Keratinocyte (primary cell): ENCODE data around the gene VSNL1. TPM values are rescaled to one million over a fixed set of nuclear protein-coding genes. Genes with fewer than 3 reads are reported as not detected.

ENCODE experiments used
- DNase-seq: peaks from one replicate; pipeline ENCODE4 v3.0.0-alpha.2; 2011; ENCODE audit warnings: low read depth, missing footprints, low spot score
- FAIRE-seq: peaks from 2 replicates; lab custom pipeline; 2011; peaks lifted over from hg19 to GRCh38; lab: Jason Lieb, UNC
- H2AFZ ChIP-seq: 2 replicates; pipeline ENCODE4 v1.6.0; 2012; ENCODE audit warnings: low read length, control low read depth, inconsistent platforms; ENCODE audit not compliant: control insufficient read depth
- H3K27ac ChIP-seq: 2 replicates; pipeline ENCODE4 v1.5.1; 2011; ENCODE audit warnings: low read length; ENCODE audit not compliant: control insufficient read depth, insufficient read depth
- H3K27me3 ChIP-seq: 3 replicates; pipeline ENCODE4 v1.6.0; 2011; ENCODE audit warnings: low read length; ENCODE audit not compliant: control insufficient read depth, insufficient read depth; ENCODE audit errors: extremely low read depth
- H3K36me3 ChIP-seq, 2 experiments: 2 replicates in 1 of 2; 3 replicates in 1 of 2; pipeline ENCODE4 v1.5.1; 2011; ENCODE audit warnings: low read length in 2 of 2, mild to moderate bottlenecking in 1 of 2; ENCODE audit not compliant: control insufficient read depth in 2 of 2, insufficient read depth in 2 of 2; ENCODE audit errors: extremely low read depth in 1 of 2
- H3K4me1 ChIP-seq: 3 replicates; pipeline ENCODE4 v1.5.1; 2011; ENCODE audit warnings: low read length; ENCODE audit not compliant: control insufficient read depth, insufficient read depth; ENCODE audit errors: extremely low read depth
- H3K4me2 ChIP-seq: 3 replicates; pipeline ENCODE4 v1.6.0; 2011; ENCODE audit warnings: low read depth, low read length; ENCODE audit not compliant: control insufficient read depth, insufficient read depth; ENCODE audit errors: extremely low read depth
- H3K4me3 ChIP-seq, 3 experiments: fragments of 200-600 bp in 1 of 3; sonication (generic) in 1 of 3; 2 replicates in 2 of 3; 3 replicates in 1 of 3; pipeline ENCODE4 v1.5.1; 2011 to 2016; ENCODE audit warnings: low read length in 3 of 3, mild to moderate bottlenecking in 3 of 3, control low read depth in 2 of 3, inconsistent platforms in 1 of 3, low read depth in 1 of 3, mixed read lengths in 1 of 3, mixed run types in 1 of 3, moderate library complexity in 1 of 3; ENCODE audit not compliant: control insufficient read depth in 2 of 3, insufficient read depth in 2 of 3; ENCODE audit errors: extremely low read depth in 1 of 3
- H3K79me2 ChIP-seq: 2 replicates; pipeline ENCODE4 v1.6.0; 2012; ENCODE audit warnings: low read length; ENCODE audit not compliant: control insufficient read depth, insufficient read depth
- H3K9ac ChIP-seq: 3 replicates; pipeline ENCODE4 v1.6.0; 2011; ENCODE audit warnings: low read length; ENCODE audit not compliant: control insufficient read depth, insufficient read depth; ENCODE audit errors: extremely low read depth
- H3K9me1 ChIP-seq: 3 replicates; pipeline ENCODE4 v1.6.0; 2011; ENCODE audit warnings: low read length; ENCODE audit not compliant: control insufficient read depth, insufficient read depth; ENCODE audit errors: extremely low read depth
- H3K9me3 ChIP-seq: 2 replicates; pipeline ENCODE4 v1.5.1; 2012; ENCODE audit warnings: low read depth, low read length; ENCODE audit not compliant: control insufficient read depth
- H4K20me1 ChIP-seq: 3 replicates; pipeline ENCODE4 v1.6.0; 2011; ENCODE audit warnings: low read length; ENCODE audit not compliant: control insufficient read depth, insufficient read depth; ENCODE audit errors: extremely low read depth
- CTCF ChIP-seq, 3 experiments: IDR thresholded peaks in 1 of 3; conservative IDR thresholded peaks in 1 of 3; optimal IDR thresholded peaks in 1 of 3; 2 replicates in 2 of 3; 3 replicates in 1 of 3; pipeline versions ENCODE3 to v1.5.1; 2011; ENCODE audit warnings: low read length in 3 of 3, mild to moderate bottlenecking in 3 of 3, moderate library complexity in 2 of 3, control low read depth in 1 of 3, inconsistent platforms in 1 of 3; ENCODE audit not compliant: insufficient read depth in 2 of 3; ENCODE audit errors: extremely low read depth in 1 of 3
- EZH2 ChIP-seq: IDR thresholded peaks from one replicate; pipeline ENCODE4 v1.6.1; 2012; ENCODE audit warnings: inconsistent platforms, mild to moderate bottlenecking, low read length, moderate library complexity
- dilution Hi-C: fragments of 300-500 bp; cut with MboI; formaldehyde crosslinking; loops from one replicate; pipeline ENCODE4 v1.7.0; 2020; ENCODE audit warnings: low sequenced_read_pairs; ENCODE audit not compliant: extremely low pct_ligation_motif_present
- polyA plus RNA-seq, 5 experiments: library from polyadenylated mRNA; depleted of rRNA in 3 of 5; stranded (reverse) in 3 of 5; stranded (forward) in 1 of 5; unstranded in 1 of 5; fragments of >200 nt; gene quantifications; 1 replicate in 1 of 5; 2 replicates in 3 of 5; 3 replicates in 1 of 5; pipeline versions ENCODE4 v1.2.1 to v1.2.3, GENCODE V29; 2011 to 2012; ENCODE audit warnings: missing spikeins in 2 of 5, low read depth in 1 of 5, low replicate concordance in 1 of 5

The VSNL1 gene
- polyA plus RNA-seq, 1 donor (not counting 4 experiments of a cell fraction or from before 2014, with no cell fraction given) = 32.1 TPM

- peak; percentile 49 for FAIRE-seq
- no peaks in the 10 kb centered on the region for H4K20me1 ChIP-seq
- no peak for DNase-seq
- H2AFZ ChIP-seq = peak overlapping the region; percentile 25
- peak overlapping the region in 1 of 3 experiments; percentile 0 for H3K4me3 ChIP-seq
- no peak for TF ChIP-seq CTCF (optimal IDR thresholded peaks at IDR 0.05 in 1 of 3, IDR thresholded peaks at IDR 0.05 in 1 of 3, conservative IDR thresholded peaks at IDR 0.05 in 1 of 3; ENCODE audit: extremely low read depth in 1 of 3, insufficient read depth in 2 of 3, low read length in 3 of 3)
- no peak for TF ChIP-seq EZH2
- peak overlapping the region; percentile 58 for H3K4me2 ChIP-seq
- no peaks in the 10 kb centered on the region for H3K36me3 ChIP-seq
- no peak overlapping the region for H3K9ac ChIP-seq
- H3K27ac ChIP-seq = peak overlapping the region; percentile 29
- dilution Hi-C loops = no loop called here
- H3K9me1 ChIP-seq = no peaks in the 10 kb centered on the region
- no peaks in the 10 kb centered on the region for H3K9me3 ChIP-seq
- H3K27me3 ChIP-seq = no peaks in the 10 kb centered on the region
- peaks cover 21% of the 10 kb centered on the region for H3K4me1 ChIP-seq
- H3K79me2 ChIP-seq = no peaks in the 10 kb centered on the region
Measured at GRCh38 chr2:17580319-17580715, 39.8 kb downstream of the VSNL1 start.

- Histone ChIP-seq H3K79me2 (no peaks in the 10 kb centered on the region), H3K9ac (no peak overlapping the region), H2AFZ (no peak overlapping the region), H3K36me3 (no peaks in the 10 kb centered on the region), H3K4me2 (no peak overlapping the region), H3K9me1 (no peaks in the 10 kb centered on the region), H3K4me1 (peaks cover 28% of the 10 kb centered on the region), H4K20me1 (no peaks in the 10 kb centered on the region), H3K27ac (no peak overlapping the region), H3K9me3 (no peaks in the 10 kb centered on the region), H3K4me3 (no peak overlapping the region), H3K27me3 (no peaks in the 10 kb centered on the region)
- TF ChIP-seq EZH2 (no peak), CTCF (optimal IDR thresholded peaks at IDR 0.05 in 1 of 3, IDR thresholded peaks at IDR 0.05 in 1 of 3, conservative IDR thresholded peaks at IDR 0.05 in 1 of 3; ENCODE audit: extremely low read depth in 1 of 3, insufficient read depth in 2 of 3, low read length in 3 of 3) (no peak)
- dilution Hi-C loops = no loop called here
- no peak for FAIRE-seq
- DNase-seq = no peak
Measured at GRCh38 chr2:17581831-17582230, 41.3 kb downstream of the VSNL1 start.
